Stimulated activated naive B cell treated with anti-CD40 and anti-IgM and Interleukin-4, amounts not matched to agents 10 μg/mL and 1 μg/mL and 100 μg/mL, for 72 hours (primary cell): ENCODE measurements around the gene LRP5.

Experiments
- ATAC-seq, 2 donors: fragments of 150-1000 bp; cut with Tn5 transposase; replicated peaks; 2 replicates each; pipeline ENCODE4 v1.10.0; 2021; ENCODE audit warnings: moderate library complexity in 1 of 2
- DNase-seq: peaks from one replicate; pipeline ENCODE4 v3.0.0; 2021
- H3K27ac Mint-ChIP-seq: one replicate; pipeline ENCODE4 v1.8.0; 2022; ENCODE audit warnings: mild to moderate bottlenecking, mixed read lengths
- H3K27me3 Mint-ChIP-seq, 2 donors: one replicate each; pipeline ENCODE4 v1.8.0; 2022; ENCODE audit warnings: mixed read lengths in 2 of 2
- H3K36me3 Mint-ChIP-seq, 2 donors: one replicate each; pipeline ENCODE4 v1.8.0; 2022; ENCODE audit warnings: mixed read lengths in 2 of 2, mild to moderate bottlenecking in 1 of 2
- H3K4me1 Mint-ChIP-seq, 2 donors: one replicate each; pipeline ENCODE4 v1.8.0; 2022; ENCODE audit warnings: mixed read lengths in 2 of 2, mild to moderate bottlenecking in 1 of 2
- H3K4me3 Mint-ChIP-seq, 2 donors: one replicate each; pipeline ENCODE4 v1.8.0; 2022; ENCODE audit warnings: mild to moderate bottlenecking in 2 of 2, mixed read lengths in 2 of 2, moderate library complexity in 1 of 2
- H3K9me3 Mint-ChIP-seq, 2 donors: one replicate each; pipeline ENCODE4 v1.8.0; 2022; ENCODE audit warnings: mixed read lengths in 2 of 2, mild to moderate bottlenecking in 1 of 2

LRP5 gene

GRCh38 chr11:68412593-68413475 is 100.4 kb downstream of the LRP5 start:
- H3K9me3 Mint-ChIP-seq: no peaks in the 10 kb centered on the region
- H3K4me3 Mint-ChIP-seq: no peak overlapping the region
- H3K27ac Mint-ChIP-seq: peak overlapping the region; percentile 90
- ATAC-seq: peak; percentile 28 to 47
- peaks cover 1 to 7% of the 10 kb centered on the region in 2 donors for H3K36me3 Mint-ChIP-seq
- H3K4me1 Mint-ChIP-seq: peaks cover 5 to 16% of the 10 kb centered on the region in 2 donors
- DNase-seq: peak; percentile 25
- H3K27me3 Mint-ChIP-seq: no peaks in the 10 kb centered on the region

GRCh38 chr11:68413591-68413999 is 101.2 kb downstream of the LRP5 start:
- no peaks in the 10 kb centered on the region for H3K27me3 Mint-ChIP-seq
- peaks cover 1 to 9% of the 10 kb centered on the region in 2 donors for H3K36me3 Mint-ChIP-seq
- ATAC-seq (no peak), DNase-seq (no peak)
- H3K9me3 Mint-ChIP-seq: no peaks in the 10 kb centered on the region
- peak overlapping the region; percentile 14 for H3K27ac Mint-ChIP-seq
- no peak overlapping the region for H3K4me3 Mint-ChIP-seq
- H3K4me1 Mint-ChIP-seq: peaks cover 5 to 16% of the 10 kb centered on the region in 2 donors

- peak; percentile 14 for DNase-seq
- peak; percentile 66 to 73 for ATAC-seq
- H3K27me3 Mint-ChIP-seq: no peaks in the 10 kb centered on the region
- H3K9me3 Mint-ChIP-seq: no peaks in the 10 kb centered on the region
- H3K27ac Mint-ChIP-seq: peak overlapping the region; percentile 39
- no peak overlapping the region for H3K4me3 Mint-ChIP-seq
- H3K4me1 Mint-ChIP-seq: peaks cover 5 to 16% of the 10 kb centered on the region in 2 donors
- H3K36me3 Mint-ChIP-seq: peaks cover 1 to 10% of the 10 kb centered on the region in 2 donors
Observed at GRCh38 chr11:68414496-68415221, 102.3 kb downstream of the LRP5 start.

GRCh38 chr11:68416070-68416578 is 103.7 kb downstream of the LRP5 start:
- Mint-ChIP-seq H3K27me3 (no peaks in the 10 kb centered on the region), H3K36me3 (peaks cover 1 to 10% of the 10 kb centered on the region in 2 donors), H3K9me3 (peaks cover 0 to 2% of the 10 kb centered on the region in 2 donors), H3K27ac (no peak overlapping the region), H3K4me1 (peaks cover 5 to 16% of the 10 kb centered on the region in 2 donors), H3K4me3 (no peak overlapping the region)
- DNase-seq: no peak
- no peak for ATAC-seq

- Mint-ChIP-seq H3K9me3 (peaks cover 0 to 2% of the 10 kb centered on the region in 2 donors), H3K36me3 (peaks cover 0 to 8% of the 10 kb centered on the region in 2 donors), H3K27me3 (no peaks in the 10 kb centered on the region), H3K4me1 (peaks cover 5 to 16% of the 10 kb centered on the region in 2 donors), H3K4me3 (no peak overlapping the region), H3K27ac (no peak overlapping the region)
- ATAC-seq (no peak), DNase-seq (no peak)
Observed at GRCh38 chr11:68418648-68419047, 106.3 kb downstream of the LRP5 start.

GRCh38 chr11:68420171-68420570 is 107.8 kb downstream of the LRP5 start:
- H3K27me3 Mint-ChIP-seq: no peaks in the 10 kb centered on the region
- peaks cover 0 to 3% of the 10 kb centered on the region in 2 donors for H3K36me3 Mint-ChIP-seq
- H3K4me3 Mint-ChIP-seq: no peak overlapping the region
- no peak for ATAC-seq
- H3K4me1 Mint-ChIP-seq: peaks cover 0 to 2% of the 10 kb centered on the region in 2 donors
- DNase-seq: no peak
- peaks cover 0 to 2% of the 10 kb centered on the region in 2 donors for H3K9me3 Mint-ChIP-seq
- H3K27ac Mint-ChIP-seq: no peak overlapping the region

GRCh38 chr11:68423481-68423880 is 111.1 kb downstream of the LRP5 start:
- Mint-ChIP-seq H3K27ac (no peak overlapping the region), H3K36me3 (peaks cover 2 to 6% of the 10 kb centered on the region in 2 donors), H3K9me3 (peaks cover 0 to 4% of the 10 kb centered on the region in 2 donors), H3K27me3 (no peaks in the 10 kb centered on the region), H3K4me3 (no peak overlapping the region), H3K4me1 (no peaks in the 10 kb centered on the region)
- ATAC-seq: no peak
- DNase-seq: no peak

GRCh38 chr11:68424101-68424632 is 111.8 kb downstream of the LRP5 start:
- no peaks in the 10 kb centered on the region for H3K27me3 Mint-ChIP-seq

GRCh38 chr11:68424981-68425865 is 112.8 kb downstream of the LRP5 start:
- no peak for DNase-seq
- Mint-ChIP-seq H3K9me3 (peaks cover 11 to 14% of the 10 kb centered on the region in 2 donors), H3K27me3 (no peaks in the 10 kb centered on the region), H3K36me3 (peaks cover 8 to 13% of the 10 kb centered on the region in 2 donors), H3K4me1 (no peaks in the 10 kb centered on the region), H3K4me3 (no peak overlapping the region), H3K27ac (no peak overlapping the region)
- no peak for ATAC-seq

More at GRCh38 chr11:68424101-68424632, 111.8 kb downstream of the LRP5 start:
- Mint-ChIP-seq H3K9me3 (peaks cover 3 to 6% of the 10 kb centered on the region in 2 donors), H3K27ac (no peak overlapping the region), H3K4me3 (no peak overlapping the region), H3K36me3 (peaks cover 2 to 5% of the 10 kb centered on the region in 2 donors), H3K4me1 (no peaks in the 10 kb centered on the region)
- ATAC-seq (no peak), DNase-seq (no peak)

GRCh38 chr11:68425866-68426380 is 113.5 kb downstream of the LRP5 start:
- peaks cover 0 to 5% of the 10 kb centered on the region in 2 donors for H3K4me1 Mint-ChIP-seq

GRCh38 chr11:68429661-68430060 is 117.3 kb downstream of the LRP5 start:
- ATAC-seq (no peak), DNase-seq (no peak)
- Mint-ChIP-seq H3K4me1 (peaks cover 0 to 5% of the 10 kb centered on the region in 2 donors), H3K9me3 (peaks cover 14 to 16% of the 10 kb centered on the region in 2 donors), H3K27me3 (no peaks in the 10 kb centered on the region), H3K4me3 (no peak overlapping the region), H3K27ac (no peak overlapping the region), H3K36me3 (peaks cover 12 to 18% of the 10 kb centered on the region in 2 donors)

More at GRCh38 chr11:68425866-68426380, 113.5 kb downstream of the LRP5 start:
- peaks cover 14 to 16% of the 10 kb centered on the region in 2 donors for H3K9me3 Mint-ChIP-seq
- DNase-seq (no peak), ATAC-seq (no peak)
- peaks cover 12 to 18% of the 10 kb centered on the region in 2 donors for H3K36me3 Mint-ChIP-seq
- H3K27me3 Mint-ChIP-seq: no peaks in the 10 kb centered on the region
- H3K27ac Mint-ChIP-seq: no peak overlapping the region
- H3K4me3 Mint-ChIP-seq: no peak overlapping the region

GRCh38 chr11:68430384-68430783 is 118.0 kb downstream of the LRP5 start:
- DNase-seq (no peak), ATAC-seq (no peak)
- peaks cover 14 to 16% of the 10 kb centered on the region in 2 donors for H3K9me3 Mint-ChIP-seq
- H3K36me3 Mint-ChIP-seq: peaks cover 12 to 18% of the 10 kb centered on the region in 2 donors
- no peak overlapping the region for H3K4me3 Mint-ChIP-seq
- H3K4me1 Mint-ChIP-seq: peaks cover 0 to 5% of the 10 kb centered on the region in 2 donors
- H3K27me3 Mint-ChIP-seq: no peaks in the 10 kb centered on the region
- H3K27ac Mint-ChIP-seq: no peak overlapping the region

GRCh38 chr11:68430801-68431200 is 118.4 kb downstream of the LRP5 start:
- DNase-seq: no peak
- Mint-ChIP-seq H3K4me1 (peaks cover 0 to 5% of the 10 kb centered on the region in 2 donors), H3K36me3 (peaks cover 12 to 18% of the 10 kb centered on the region in 2 donors), H3K9me3 (peaks cover 14 to 16% of the 10 kb centered on the region in 2 donors), H3K27ac (no peak overlapping the region), H3K27me3 (no peaks in the 10 kb centered on the region), H3K4me3 (no peak overlapping the region)
- no peak for ATAC-seq
